ENCODE results near the gene IRF2.

- no peak for TF ChIP-seq EZH2 (IDR thresholded peaks at IDR 0.05; ENCODE audit: borderline replicate concordance, insufficient read depth, low read length, poor library complexity, severe bottlenecking)
- no peak for TF ChIP-seq CTCF (IDR thresholded peaks at IDR 0.05; ENCODE audit: poor library complexity, severe bottlenecking)
Measured at GRCh38 chr4:184399512-184399908, 74.8 kb downstream of the IRF2 start.
